ENCODE results near the gene AOPEP. TPM values are rescaled to one million over a fixed set of nuclear protein-coding genes. Genes with fewer than 3 reads are reported as not detected.

Gene AOPEP
- total RNA-seq, 1 donor from 2014 or later, result 48.0 TPM

DNA sequence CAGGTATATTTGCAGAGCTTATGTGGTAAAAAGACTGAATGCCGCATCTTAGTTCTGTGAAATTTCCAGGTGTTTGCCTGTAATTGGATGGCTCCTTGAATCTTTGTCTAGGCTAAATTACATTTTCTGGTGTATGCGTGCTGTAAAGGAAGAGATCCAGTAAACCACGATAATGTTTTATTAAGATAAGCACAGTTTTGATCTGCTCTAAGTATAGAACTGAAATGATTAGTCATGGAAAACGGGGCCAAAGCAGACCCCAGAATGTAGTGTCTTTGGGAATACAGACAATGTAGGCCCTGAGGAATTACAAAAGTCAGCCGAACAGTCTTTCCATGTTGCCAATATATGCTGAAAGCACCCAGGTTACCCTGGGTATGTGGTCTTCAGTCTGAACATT, 333.7 kb downstream of the AOPEP start:
- Histone ChIP-seq H3K9ac (ENCODE audit: low read depth in 1 of 3, low read length in 3 of 3) (peak overlapping the region in 2 of 3 donors; percentile 6 to 34), H3K27me3 (ENCODE audit: control insufficient read depth in 3 of 3, insufficient read depth in 3 of 3, low read length in 3 of 3) (no peaks in the 10 kb centered on the region), H3K4me3 (ENCODE audit: low read length in 3 of 3) (no peak overlapping the region), H3K9me3 (ENCODE audit: control insufficient read depth in 3 of 3, low read length in 3 of 3) (no peaks in the 10 kb centered on the region), H3K36me3 (ENCODE audit: control insufficient read depth in 3 of 3, insufficient read depth in 3 of 3, low read length in 3 of 3) (peaks cover 14 to 24% (median 18%) of the 10 kb centered on the region in 3 donors), H3K27ac (ENCODE audit: low read depth, low read length) (no peak overlapping the region), H3K4me1 (ENCODE audit: control insufficient read depth in 3 of 3, insufficient read depth in 3 of 3, low read length in 3 of 3) (peaks cover 95 to 98% (median 95%) of the 10 kb centered on the region in 3 donors)

DNA sequence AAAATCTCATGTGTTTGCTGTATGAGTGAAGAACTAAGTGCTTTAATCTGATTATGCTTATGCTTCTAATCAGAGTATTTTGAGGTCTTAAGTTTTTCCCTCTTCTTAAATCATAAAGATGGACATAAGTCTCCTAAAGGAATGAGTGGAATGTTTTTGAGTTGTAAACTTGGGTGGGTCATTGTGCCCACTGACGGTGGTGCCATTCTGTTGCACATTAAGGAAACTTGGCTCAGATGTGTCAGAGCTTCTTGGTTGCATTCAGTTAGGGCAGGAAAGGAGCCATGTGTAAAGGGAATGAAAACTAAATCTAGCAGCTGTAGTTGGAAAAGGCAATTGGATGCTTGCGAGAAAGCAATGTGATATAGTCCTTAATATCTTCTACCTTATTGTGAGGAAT, 334.4 kb downstream of the AOPEP start:
- Histone ChIP-seq H3K36me3 (ENCODE audit: control insufficient read depth in 3 of 3, insufficient read depth in 3 of 3, low read length in 3 of 3) (peaks cover 14 to 24% (median 21%) of the 10 kb centered on the region in 3 donors), H3K27ac (ENCODE audit: low read depth, low read length) (no peak overlapping the region), H3K4me3 (ENCODE audit: low read length in 3 of 3) (no peak overlapping the region), H3K4me1 (ENCODE audit: control insufficient read depth in 3 of 3, insufficient read depth in 3 of 3, low read length in 3 of 3) (peaks cover 95 to 98% (median 95%) of the 10 kb centered on the region in 3 donors), H3K9me3 (ENCODE audit: control insufficient read depth in 3 of 3, low read length in 3 of 3) (no peaks in the 10 kb centered on the region), H3K9ac (ENCODE audit: low read depth in 1 of 3, low read length in 3 of 3) (no peak overlapping the region), H3K27me3 (ENCODE audit: control insufficient read depth in 3 of 3, insufficient read depth in 3 of 3, low read length in 3 of 3) (no peaks in the 10 kb centered on the region)

- peak overlapping the region in 2 of 3 donors; percentile 16 to 64 for H3K9ac ChIP-seq (ENCODE audit: low read depth in 1 of 3, low read length in 3 of 3)
- peaks cover 16 to 29% (median 25%) of the 10 kb centered on the region in 3 donors for H3K36me3 ChIP-seq (ENCODE audit: control insufficient read depth in 3 of 3, insufficient read depth in 3 of 3, low read length in 3 of 3)
- H3K27me3 ChIP-seq (ENCODE audit: control insufficient read depth in 3 of 3, insufficient read depth in 3 of 3, low read length in 3 of 3), result no peaks in the 10 kb centered on the region
- H3K27ac ChIP-seq (ENCODE audit: low read depth, low read length), result peak overlapping the region; percentile 28
- peaks cover 91 to 95% (median 94%) of the 10 kb centered on the region in 3 donors for H3K4me1 ChIP-seq (ENCODE audit: control insufficient read depth in 3 of 3, insufficient read depth in 3 of 3, low read length in 3 of 3)
- no peaks in the 10 kb centered on the region for H3K9me3 ChIP-seq (ENCODE audit: control insufficient read depth in 3 of 3, low read length in 3 of 3)
- H3K4me3 ChIP-seq (ENCODE audit: low read length in 3 of 3), result peak overlapping the region in 2 of 3 donors; percentile 8 to 47
These were observed 335.6 kb downstream of the AOPEP start for GRCh38 chr9:95061916-95062595.

GRCh38 chr9:95062596-95063065, 336.1 kb downstream of the AOPEP start:
- H3K36me3 ChIP-seq (ENCODE audit: control insufficient read depth in 3 of 3, insufficient read depth in 3 of 3, low read length in 3 of 3), result peaks cover 18 to 34% (median 30%) of the 10 kb centered on the region in 3 donors
- H3K4me3 ChIP-seq (ENCODE audit: low read length in 3 of 3), result peak overlapping the region in 2 of 3 donors; percentile 8 to 47
- H3K27me3 ChIP-seq (ENCODE audit: control insufficient read depth in 3 of 3, insufficient read depth in 3 of 3, low read length in 3 of 3), result no peaks in the 10 kb centered on the region
- peak overlapping the region in 2 of 3 donors; percentile 16 to 64 for H3K9ac ChIP-seq (ENCODE audit: low read depth in 1 of 3, low read length in 3 of 3)
- peaks cover 92 to 95% (median 94%) of the 10 kb centered on the region in 3 donors for H3K4me1 ChIP-seq (ENCODE audit: control insufficient read depth in 3 of 3, insufficient read depth in 3 of 3, low read length in 3 of 3)
- peak overlapping the region; percentile 28 for H3K27ac ChIP-seq (ENCODE audit: low read depth, low read length)
- H3K9me3 ChIP-seq (ENCODE audit: control insufficient read depth in 3 of 3, low read length in 3 of 3), result no peaks in the 10 kb centered on the region

DNA sequence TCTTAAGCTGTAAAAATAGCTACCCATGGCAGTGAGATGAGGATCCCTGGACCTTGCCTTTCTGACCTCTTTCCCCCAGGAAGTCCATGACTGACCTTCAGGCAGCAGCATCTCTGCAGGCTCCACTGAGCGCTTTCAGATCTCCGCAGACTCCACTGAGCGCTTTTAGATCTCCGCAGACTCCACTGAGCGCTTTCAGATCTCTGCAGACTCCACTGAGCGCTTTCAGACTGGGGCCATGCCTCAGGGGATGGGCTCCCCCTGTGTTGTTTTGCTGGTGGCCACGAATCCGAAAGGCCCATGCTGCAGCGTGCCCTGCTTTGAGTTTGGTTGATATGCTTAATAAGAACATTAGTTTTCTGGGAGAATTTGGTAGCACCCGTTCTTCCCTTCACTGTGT, 336.8 kb downstream of the AOPEP start:
- H3K9me3 ChIP-seq (ENCODE audit: control insufficient read depth in 3 of 3, low read length in 3 of 3), result no peaks in the 10 kb centered on the region
- H3K27ac ChIP-seq (ENCODE audit: low read depth, low read length), result no peak overlapping the region
- H3K4me3 ChIP-seq (ENCODE audit: low read length in 3 of 3), result peak overlapping the region in 1 of 3 donors; percentile 11
- peaks cover 90 to 95% (median 94%) of the 10 kb centered on the region in 3 donors for H3K4me1 ChIP-seq (ENCODE audit: control insufficient read depth in 3 of 3, insufficient read depth in 3 of 3, low read length in 3 of 3)
- H3K9ac ChIP-seq (ENCODE audit: low read depth in 1 of 3, low read length in 3 of 3), result peak overlapping the region in 1 of 3 donors; percentile 64
- H3K36me3 ChIP-seq (ENCODE audit: control insufficient read depth in 3 of 3, insufficient read depth in 3 of 3, low read length in 3 of 3), result peaks cover 18 to 34% (median 30%) of the 10 kb centered on the region in 3 donors
- no peaks in the 10 kb centered on the region for H3K27me3 ChIP-seq (ENCODE audit: control insufficient read depth in 3 of 3, insufficient read depth in 3 of 3, low read length in 3 of 3)

DNA sequence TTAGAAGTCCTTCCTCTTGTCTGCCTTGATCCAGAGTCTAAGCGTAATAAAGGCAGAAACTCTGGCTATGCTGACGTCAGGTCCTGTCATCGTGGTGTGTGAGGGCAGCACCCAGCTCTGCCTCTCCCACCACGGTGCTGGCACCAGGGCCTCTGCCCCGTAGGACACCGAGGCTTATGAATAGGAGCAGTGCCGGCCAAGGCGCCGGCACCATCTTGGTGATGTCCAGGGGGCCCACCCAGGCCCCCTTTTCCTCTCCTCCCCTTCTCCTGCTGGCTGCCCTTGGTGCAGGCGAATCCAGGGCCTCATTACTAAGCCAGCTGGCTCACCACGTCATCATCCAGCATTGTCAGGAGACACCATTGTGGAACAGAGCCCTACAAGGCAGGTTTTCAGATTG, 338.7 kb downstream of the AOPEP start:
- Histone ChIP-seq H3K4me3 (ENCODE audit: low read length in 3 of 3) (peak overlapping the region in 1 of 3 donors; percentile 10), H3K9ac (ENCODE audit: low read depth in 1 of 3, low read length in 3 of 3) (peak overlapping the region in 2 of 3 donors; percentile 7 to 42), H3K4me1 (ENCODE audit: control insufficient read depth in 3 of 3, insufficient read depth in 3 of 3, low read length in 3 of 3) (peaks cover 89 to 96% (median 94%) of the 10 kb centered on the region in 3 donors), H3K9me3 (ENCODE audit: control insufficient read depth in 3 of 3, low read length in 3 of 3) (no peaks in the 10 kb centered on the region), H3K27me3 (ENCODE audit: control insufficient read depth in 3 of 3, insufficient read depth in 3 of 3, low read length in 3 of 3) (no peaks in the 10 kb centered on the region), H3K36me3 (ENCODE audit: control insufficient read depth in 3 of 3, insufficient read depth in 3 of 3, low read length in 3 of 3) (peaks cover 18 to 35% (median 34%) of the 10 kb centered on the region in 3 donors), H3K27ac (ENCODE audit: low read depth, low read length) (peak overlapping the region; percentile 64)

- no peaks in the 10 kb centered on the region for H3K27me3 ChIP-seq (ENCODE audit: control insufficient read depth in 3 of 3, insufficient read depth in 3 of 3, low read length in 3 of 3)
- peaks cover 85 to 96% (median 96%) of the 10 kb centered on the region in 3 donors for H3K4me1 ChIP-seq (ENCODE audit: control insufficient read depth in 3 of 3, insufficient read depth in 3 of 3, low read length in 3 of 3)
- H3K36me3 ChIP-seq (ENCODE audit: control insufficient read depth in 3 of 3, insufficient read depth in 3 of 3, low read length in 3 of 3), result peaks cover 18 to 38% (median 25%) of the 10 kb centered on the region in 3 donors
- H3K27ac ChIP-seq (ENCODE audit: low read depth, low read length), result peak overlapping the region; percentile 43
- H3K9ac ChIP-seq (ENCODE audit: low read depth in 1 of 3, low read length in 3 of 3), result peak overlapping the region in 2 of 3 donors; percentile 52 to 59
- no peaks in the 10 kb centered on the region for H3K9me3 ChIP-seq (ENCODE audit: control insufficient read depth in 3 of 3, low read length in 3 of 3)
- no peak overlapping the region for H3K4me3 ChIP-seq (ENCODE audit: low read length in 3 of 3)
These were observed 340.6 kb downstream of the AOPEP start for GRCh38 chr9:95067057-95067456.

DNA sequence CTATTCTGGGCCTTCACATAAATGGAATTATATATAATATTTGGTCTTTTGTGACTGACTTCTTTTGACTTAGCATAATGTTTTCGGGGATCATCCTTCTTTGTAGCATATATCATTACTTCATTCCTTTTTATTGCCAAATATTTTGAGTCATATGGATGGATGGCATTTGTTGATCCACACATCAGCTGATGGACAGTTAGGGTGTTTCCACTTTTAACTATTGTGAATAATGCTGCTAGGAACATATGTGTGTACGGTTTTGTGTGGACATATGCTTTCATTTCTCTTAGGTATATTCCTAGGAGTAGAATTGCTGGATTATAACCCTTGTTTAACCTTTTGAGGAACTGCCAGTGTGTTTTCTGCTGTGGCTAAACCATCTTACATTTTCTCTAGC, 341.4 kb downstream of the AOPEP start:
- Histone ChIP-seq H3K9me3 (ENCODE audit: control insufficient read depth in 3 of 3, low read length in 3 of 3) (no peaks in the 10 kb centered on the region), H3K9ac (ENCODE audit: low read depth in 1 of 3, low read length in 3 of 3) (no peak overlapping the region), H3K27me3 (ENCODE audit: control insufficient read depth in 3 of 3, insufficient read depth in 3 of 3, low read length in 3 of 3) (no peaks in the 10 kb centered on the region), H3K27ac (ENCODE audit: low read depth, low read length) (no peak overlapping the region), H3K4me1 (ENCODE audit: control insufficient read depth in 3 of 3, insufficient read depth in 3 of 3, low read length in 3 of 3) (peaks cover 82 to 95% (median 95%) of the 10 kb centered on the region in 3 donors), H3K36me3 (ENCODE audit: control insufficient read depth in 3 of 3, insufficient read depth in 3 of 3, low read length in 3 of 3) (peaks cover 14 to 33% (median 21%) of the 10 kb centered on the region in 3 donors), H3K4me3 (ENCODE audit: low read length in 3 of 3) (no peak overlapping the region)

- Histone ChIP-seq H3K27ac (ENCODE audit: low read depth, low read length) (peak overlapping the region; percentile 8), H3K9me3 (ENCODE audit: control insufficient read depth in 3 of 3, low read length in 3 of 3) (no peaks in the 10 kb centered on the region), H3K4me1 (ENCODE audit: control insufficient read depth in 3 of 3, insufficient read depth in 3 of 3, low read length in 3 of 3) (peaks cover 67 to 96% (median 91%) of the 10 kb centered on the region in 3 donors), H3K36me3 (ENCODE audit: control insufficient read depth in 3 of 3, insufficient read depth in 3 of 3, low read length in 3 of 3) (peaks cover 10 to 29% (median 15%) of the 10 kb centered on the region in 3 donors), H3K4me3 (ENCODE audit: low read length in 3 of 3) (peak overlapping the region in 1 of 3 donors; percentile 13), H3K27me3 (ENCODE audit: control insufficient read depth in 3 of 3, insufficient read depth in 3 of 3, low read length in 3 of 3) (no peaks in the 10 kb centered on the region), H3K9ac (ENCODE audit: low read depth in 1 of 3, low read length in 3 of 3) (no peak overlapping the region)
These were observed 344.1 kb downstream of the AOPEP start for GRCh38 chr9:95070549-95071021.

DNA sequence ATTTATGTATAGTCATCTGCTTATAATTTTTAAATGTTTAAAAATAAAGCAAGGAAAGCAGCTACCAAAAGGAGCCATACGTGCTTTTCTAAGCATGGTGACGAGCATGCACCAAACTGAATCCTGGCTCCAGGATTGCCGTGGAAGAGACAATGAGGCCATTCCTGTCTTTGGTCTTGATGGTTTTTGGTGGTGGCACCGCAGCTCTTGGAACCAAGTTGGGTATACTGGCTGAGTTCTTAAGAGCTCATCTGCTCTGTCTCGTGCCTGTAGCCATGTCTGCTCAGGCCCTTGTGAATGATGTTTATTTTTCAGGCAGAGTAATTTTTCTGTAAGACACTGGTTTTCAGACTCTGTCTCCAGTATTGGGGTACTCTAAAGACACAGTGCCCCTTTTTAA, 345.0 kb downstream of the AOPEP start:
- H3K27me3 ChIP-seq (ENCODE audit: control insufficient read depth in 3 of 3, insufficient read depth in 3 of 3, low read length in 3 of 3), result no peaks in the 10 kb centered on the region
- peak overlapping the region; percentile 15 for H3K27ac ChIP-seq (ENCODE audit: low read depth, low read length)
- peaks cover 71 to 99% (median 90%) of the 10 kb centered on the region in 3 donors for H3K4me1 ChIP-seq (ENCODE audit: control insufficient read depth in 3 of 3, insufficient read depth in 3 of 3, low read length in 3 of 3)
- no peaks in the 10 kb centered on the region for H3K9me3 ChIP-seq (ENCODE audit: control insufficient read depth in 3 of 3, low read length in 3 of 3)
- H3K36me3 ChIP-seq (ENCODE audit: control insufficient read depth in 3 of 3, insufficient read depth in 3 of 3, low read length in 3 of 3), result peaks cover 13 to 29% (median 18%) of the 10 kb centered on the region in 3 donors
- H3K9ac ChIP-seq (ENCODE audit: low read depth in 1 of 3, low read length in 3 of 3), result no peak overlapping the region
- H3K4me3 ChIP-seq (ENCODE audit: low read length in 3 of 3), result no peak overlapping the region
